HEK293 (cell line): Measurements from ENCODE around the gene MORF4L2.

Experiments used
- CTCF ChIA-PET: fragments of 350-600 bp; formaldehyde crosslinking; extraction: SDS; loops from one replicate; lab custom pipeline; 2021; ENCODE audit warnings: antibody characterized with exemption; lab: Yijun Ruan, JAX
- POLR2A ChIA-PET: fragments of 300-600 bp; formaldehyde crosslinking; extraction: SDS; loops from one replicate; lab custom pipeline; 2020; ENCODE audit warnings: antibody characterized with exemption, inconsistent platforms; lab: Yijun Ruan, JAX
- H3K27ac ChIP-seq: fragments of 200-500 bp; sonication (Bioruptor generic); 2 replicates; pipeline ENCODE4 v1.5.1; 2014; ENCODE audit warnings: low read depth, low read length, control low read depth, inconsistent platforms; ENCODE audit errors: extremely low read depth
- H3K36me3 ChIP-seq, 2 experiments: fragments of 200-500 bp in 1 of 2; sonication (Bioruptor generic) in 1 of 2; 1 replicate in 1 of 2; 2 replicates in 1 of 2; pipeline ENCODE4 v1.5.1; 2014 to 2017; ENCODE audit warnings: inconsistent platforms in 2 of 2, low read length in 2 of 2; ENCODE audit not compliant: control insufficient read depth in 2 of 2, insufficient read depth in 1 of 2
- H3K4me1 ChIP-seq: fragments of 200-500 bp; sonication (Bioruptor generic); 2 replicates; pipeline ENCODE4 v1.5.1; 2014; ENCODE audit warnings: mild to moderate bottlenecking, low read length, inconsistent platforms; ENCODE audit not compliant: control insufficient read depth, insufficient read depth
- H3K4me3 ChIP-seq: 2 replicates; pipeline ENCODE4 v1.5.1; 2011; ENCODE audit warnings: low read depth, mild to moderate bottlenecking, control low read depth, low read length, moderate library complexity
- H3K9me3 ChIP-seq: fragments of 200-500 bp; sonication (Bioruptor generic); 2 replicates; pipeline ENCODE4 v1.5.1; 2014; ENCODE audit warnings: low read depth, low read length, inconsistent platforms; ENCODE audit not compliant: control insufficient read depth, insufficient read depth
- FEZF1 ChIP-seq: fragments of 450-650 bp; formaldehyde crosslinking; IDR thresholded peaks from 2 replicates; pipeline ENCODE4 v1.5.1; 2016; ENCODE audit warnings: missing biosample characterization, missing genetic modification characterization
- IKZF3 ChIP-seq: fragments of 450-650 bp; IDR thresholded peaks from 2 replicates; pipeline ENCODE4 v1.5.0; 2018; ENCODE audit warnings: missing biosample characterization, mild to moderate bottlenecking, missing genetic modification characterization, moderate library complexity
- KLF10 ChIP-seq: fragments of 450-650 bp; IDR thresholded peaks from 2 replicates; pipeline ENCODE4 v1.5.1; 2018; ENCODE audit warnings: missing biosample characterization, mild to moderate bottlenecking, missing genetic modification characterization
- KLF8 ChIP-seq: fragments of 450-650 bp; formaldehyde crosslinking; IDR thresholded peaks from 2 replicates; pipeline ENCODE4 v1.5.1; 2016; ENCODE audit warnings: missing biosample characterization, missing genetic modification characterization
- MYNN ChIP-seq: fragments of 450-650 bp; formaldehyde crosslinking; IDR thresholded peaks from 2 replicates; pipeline ENCODE4 v1.5.1; 2016; ENCODE audit warnings: missing biosample characterization, missing genetic modification characterization, borderline replicate concordance
- SP3 ChIP-seq: fragments of 450-650 bp; formaldehyde crosslinking; IDR thresholded peaks from 2 replicates; pipeline ENCODE4 v1.5.1; 2016; ENCODE audit warnings: missing biosample characterization, missing genetic modification characterization
- WT1 ChIP-seq: fragments of 450-650 bp; formaldehyde crosslinking; IDR thresholded peaks from 2 replicates; pipeline ENCODE4 v1.5.1; 2016; ENCODE audit warnings: missing biosample characterization, missing genetic modification characterization
- YY1 ChIP-seq: fragments of 450-650 bp; formaldehyde crosslinking; IDR thresholded peaks from 2 replicates; pipeline ENCODE4 v1.5.1; 2018; ENCODE audit warnings: missing biosample characterization, missing genetic modification characterization
- ZBTB17 ChIP-seq: fragments of 450-650 bp; formaldehyde crosslinking; IDR thresholded peaks from 2 replicates; pipeline ENCODE4 v1.5.1; 2016; ENCODE audit warnings: missing biosample characterization, missing genetic modification characterization
- ZBTB21 ChIP-seq: fragments of 450-650 bp; formaldehyde crosslinking; IDR thresholded peaks from 2 replicates; pipeline ENCODE4 v1.5.1; 2017; ENCODE audit warnings: missing biosample characterization, missing genetic modification characterization
- ZBTB8A ChIP-seq: fragments of 450-650 bp; formaldehyde crosslinking; IDR thresholded peaks from 2 replicates; pipeline ENCODE4 v1.5.1; 2016; ENCODE audit warnings: missing biosample characterization, missing genetic modification characterization
- ZFP37 ChIP-seq: fragments of 450-650 bp; formaldehyde crosslinking; IDR thresholded peaks from 2 replicates; pipeline ENCODE4 v1.5.1; 2016; ENCODE audit warnings: missing biosample characterization, missing genetic modification characterization
- ZNF112 ChIP-seq: fragments of 450-650 bp; formaldehyde crosslinking; IDR thresholded peaks from 2 replicates; pipeline ENCODE4 v1.5.0; 2017; ENCODE audit warnings: missing biosample characterization, missing genetic modification characterization
- ZNF121 ChIP-seq: fragments of 450-650 bp; formaldehyde crosslinking; IDR thresholded peaks from 2 replicates; pipeline ENCODE4 v1.5.1; 2016; ENCODE audit warnings: missing biosample characterization, missing genetic modification characterization
- ZNF223 ChIP-seq: fragments of 450-650 bp; formaldehyde crosslinking; IDR thresholded peaks from 2 replicates; pipeline ENCODE4 v1.5.1; 2016; ENCODE audit warnings: missing biosample characterization, missing genetic modification characterization
- ZNF341 ChIP-seq: fragments of 450-650 bp; formaldehyde crosslinking; IDR thresholded peaks from 2 replicates; pipeline ENCODE4; 2016; ENCODE audit warnings: low read depth, missing biosample characterization, missing genetic modification characterization
- ZNF366 ChIP-seq: fragments of 450-650 bp; formaldehyde crosslinking; conservative IDR thresholded peaks from 2 replicates; pipeline ENCODE4 v1.5.1; 2016; ENCODE audit warnings: missing biosample characterization, missing genetic modification characterization
- ZNF621 ChIP-seq: fragments of 450-650 bp; formaldehyde crosslinking; IDR thresholded peaks from 2 replicates; pipeline ENCODE4 v1.5.1; 2017; ENCODE audit warnings: missing biosample characterization, missing genetic modification characterization
- ZNF660 ChIP-seq: fragments of 450-650 bp; IDR thresholded peaks from 2 replicates; pipeline ENCODE4 v1.5.1; 2018; ENCODE audit warnings: missing biosample characterization, mild to moderate bottlenecking, missing genetic modification characterization
- ZNF707 ChIP-seq: fragments of 450-650 bp; formaldehyde crosslinking; IDR thresholded peaks from 2 replicates; pipeline ENCODE4 v1.5.1; 2016; ENCODE audit warnings: missing biosample characterization, missing genetic modification characterization
- ZNF747 ChIP-seq: fragments of 450-650 bp; formaldehyde crosslinking; IDR thresholded peaks from 2 replicates; pipeline ENCODE4 v1.5.1; 2016; ENCODE audit warnings: missing biosample characterization, missing genetic modification characterization
- ZNF768 ChIP-seq: fragments of 450-650 bp; formaldehyde crosslinking; IDR thresholded peaks from 2 replicates; pipeline ENCODE4 v1.5.1; 2018; ENCODE audit warnings: missing biosample characterization, mild to moderate bottlenecking, missing genetic modification characterization
- ZSCAN30 ChIP-seq: fragments of 450-650 bp; IDR thresholded peaks from 2 replicates; pipeline ENCODE4 v1.5.1; 2018; ENCODE audit warnings: missing biosample characterization, mild to moderate bottlenecking, missing genetic modification characterization, moderate library complexity
- TF ChIP-seq, protein P1 (sequence below): fragments of 450-650 bp; formaldehyde crosslinking; IDR thresholded peaks from 2 replicates; pipeline ENCODE4 v1.5.1; 2016; ENCODE audit warnings: missing biosample characterization, missing genetic modification characterization, borderline replicate concordance
- TF ChIP-seq, protein P2 (sequence below): fragments of 450-650 bp; formaldehyde crosslinking; IDR thresholded peaks from 2 replicates; pipeline ENCODE4 v1.5.1; 2016; ENCODE audit warnings: missing biosample characterization, missing genetic modification characterization
- TF ChIP-seq, protein P3 (sequence below): fragments of 450-650 bp; formaldehyde crosslinking; IDR thresholded peaks from 2 replicates; pipeline ENCODE4 v1.5.1; 2016; ENCODE audit warnings: missing biosample characterization, missing genetic modification characterization, low read depth
- TF ChIP-seq, protein P4 (sequence below): fragments of 450-650 bp; formaldehyde crosslinking; IDR thresholded peaks from 2 replicates; pipeline ENCODE4 v1.5.1; 2017; ENCODE audit warnings: missing biosample characterization, mild to moderate bottlenecking, missing genetic modification characterization, moderate library complexity

Gene MORF4L2, protein sequence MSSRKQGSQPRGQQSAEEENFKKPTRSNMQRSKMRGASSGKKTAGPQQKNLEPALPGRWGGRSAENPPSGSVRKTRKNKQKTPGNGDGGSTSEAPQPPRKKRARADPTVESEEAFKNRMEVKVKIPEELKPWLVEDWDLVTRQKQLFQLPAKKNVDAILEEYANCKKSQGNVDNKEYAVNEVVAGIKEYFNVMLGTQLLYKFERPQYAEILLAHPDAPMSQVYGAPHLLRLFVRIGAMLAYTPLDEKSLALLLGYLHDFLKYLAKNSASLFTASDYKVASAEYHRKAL

DNA sequence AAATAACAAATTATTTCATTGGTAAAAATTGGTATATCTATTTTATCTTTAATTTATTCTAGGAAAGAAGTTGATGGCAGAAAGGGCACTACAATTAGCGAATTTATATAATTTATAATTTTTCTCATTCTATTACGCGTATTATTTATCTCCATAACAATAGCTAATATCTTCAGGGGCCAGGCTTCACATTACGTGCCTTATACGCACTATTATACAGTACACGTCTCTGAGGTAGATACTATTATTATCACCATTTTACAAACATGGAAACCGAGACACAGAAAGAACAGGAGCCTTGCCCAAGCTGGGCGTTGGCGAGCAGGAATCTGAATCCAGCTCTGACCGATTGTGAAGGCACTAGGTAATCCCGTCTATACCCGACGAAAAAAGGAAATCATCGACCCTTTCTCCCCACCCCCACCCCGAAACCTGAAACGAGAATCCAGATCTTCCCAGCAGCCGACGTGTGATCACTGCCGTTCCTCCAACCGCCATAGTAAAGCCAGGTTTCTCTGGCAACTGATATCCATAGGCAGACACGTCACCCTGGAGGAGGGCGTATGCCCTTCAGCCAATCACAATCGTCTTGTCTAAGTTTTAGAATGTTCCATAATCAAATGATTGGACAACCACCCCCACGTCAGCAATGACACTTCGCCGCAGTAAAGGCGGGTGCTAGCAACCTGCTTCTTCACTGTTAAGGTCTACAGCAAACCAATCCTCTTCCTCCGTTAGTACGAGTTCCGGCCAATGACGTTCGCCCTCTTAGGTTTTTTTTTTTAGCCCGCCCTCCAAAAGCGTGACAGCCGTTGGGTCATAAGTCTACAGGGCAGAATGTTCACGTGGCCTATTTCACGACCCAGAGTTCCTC is at the start of gene MORF4L2:
MORF4L2 (minus strand) TSS at position 501 of the 874 bp plus-strand sequence. CDS start 9,672 bp downstream, outside the sequence.
- ChIA-PET CTCF (interaction anchor here (0.5 to 1.0 kb wide), 9 partner anchors 15 to 587 kb away, joined by 3 to 7 read pairs (median 3); no protein-coding TSS in a partner anchor), POLR2A (interaction anchor here (0.6 to 2.7 kb wide), 10 partner anchors 10 to 310 kb away, joined by 3 to 11 read pairs (median 4); partner anchors contain the start of gene TCEAL1)
- Histone ChIP-seq H3K9me3 (no peaks in the 10 kb centered on the region), H3K27ac (peak within 1 kb of the TSS; percentile 87), H3K4me1 (peaks cover 2% of the 10 kb centered on the region; the same call in 1 of the 2 replicates), H3K36me3 (peaks cover 29 to 41% of the 10 kb centered on the region in 2 experiments), H3K4me3 (peak within 1 kb of the TSS; percentile 80)
- TF ChIP-seq ZBTB8A (tag by site-specific recombination) (no peak), ZNF621 (tag by site-specific recombination) (no peak), YY1 (tag by site-specific recombination) (peak; percentile 61; the same call in 1 of the 2 replicates), ZSCAN30 (tag by site-specific recombination) (peak; percentile 32; the same call in 1 of the 2 replicates), ZNF660 (tag by site-specific recombination) (peak; percentile 52; the same call in 1 of the 2 replicates), ZNF223 (no peak), IKZF3 (tag by site-specific recombination) (peak; percentile 34; the same call in 1 of the 2 replicates), WT1 (tag by site-specific recombination) (no peak), FEZF1 (tag by site-specific recombination) (peak; percentile 24; the same call in 1 of the 2 replicates), ZBTB17 (tag by site-specific recombination) (peak; percentile 69), KLF8 (no peak), ZNF366 (tag by site-specific recombination) (peak; percentile 14; the same call in 1 of the 2 replicates), ZFP37 (tag by site-specific recombination) (no peak), ZNF121 (no peak), ZNF768 (0 out of 2 replicates have a peak, but pooled peaks have one; percentile 12), SP3 (tag by site-specific recombination) (peak; percentile 70; the same call in 1 of the 2 replicates), ZNF112 (no peak), ZNF747 (tag by site-specific recombination) (no peak), KLF10 (tag by site-specific recombination) (peak; percentile 64), MYNN (tag by site-specific recombination) (peak; percentile 20; the same call in 1 of the 2 replicates), ZNF707 (tag by site-specific recombination) (no peak), ZBTB21 (tag by site-specific recombination) (peak; percentile 87), ZNF341 (tag by site-specific recombination) (peak; percentile 89)
- TF ChIP-seq, protein P1, sequence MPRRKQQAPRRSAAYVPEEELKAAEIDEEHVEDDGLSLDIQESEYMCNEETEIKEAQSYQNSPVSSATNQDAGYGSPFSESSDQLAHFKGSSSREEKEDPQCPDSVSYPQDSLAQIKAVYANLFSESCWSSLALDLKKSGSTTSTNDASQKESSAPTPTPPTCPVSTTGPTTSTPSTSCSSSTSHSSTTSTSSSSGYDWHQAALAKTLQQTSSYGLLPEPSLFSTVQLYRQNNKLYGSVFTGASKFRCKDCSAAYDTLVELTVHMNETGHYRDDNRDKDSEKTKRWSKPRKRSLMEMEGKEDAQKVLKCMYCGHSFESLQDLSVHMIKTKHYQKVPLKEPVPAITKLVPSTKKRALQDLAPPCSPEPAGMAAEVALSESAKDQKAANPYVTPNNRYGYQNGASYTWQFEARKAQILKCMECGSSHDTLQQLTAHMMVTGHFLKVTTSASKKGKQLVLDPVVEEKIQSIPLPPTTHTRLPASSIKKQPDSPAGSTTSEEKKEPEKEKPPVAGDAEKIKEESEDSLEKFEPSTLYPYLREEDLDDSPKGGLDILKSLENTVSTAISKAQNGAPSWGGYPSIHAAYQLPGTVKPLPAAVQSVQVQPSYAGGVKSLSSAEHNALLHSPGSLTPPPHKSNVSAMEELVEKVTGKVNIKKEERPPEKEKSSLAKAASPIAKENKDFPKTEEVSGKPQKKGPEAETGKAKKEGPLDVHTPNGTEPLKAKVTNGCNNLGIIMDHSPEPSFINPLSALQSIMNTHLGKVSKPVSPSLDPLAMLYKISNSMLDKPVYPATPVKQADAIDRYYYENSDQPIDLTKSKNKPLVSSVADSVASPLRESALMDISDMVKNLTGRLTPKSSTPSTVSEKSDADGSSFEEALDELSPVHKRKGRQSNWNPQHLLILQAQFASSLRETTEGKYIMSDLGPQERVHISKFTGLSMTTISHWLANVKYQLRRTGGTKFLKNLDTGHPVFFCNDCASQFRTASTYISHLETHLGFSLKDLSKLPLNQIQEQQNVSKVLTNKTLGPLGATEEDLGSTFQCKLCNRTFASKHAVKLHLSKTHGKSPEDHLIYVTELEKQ (tag by site-specific recombination) = no peak
- TF ChIP-seq, protein P2, sequence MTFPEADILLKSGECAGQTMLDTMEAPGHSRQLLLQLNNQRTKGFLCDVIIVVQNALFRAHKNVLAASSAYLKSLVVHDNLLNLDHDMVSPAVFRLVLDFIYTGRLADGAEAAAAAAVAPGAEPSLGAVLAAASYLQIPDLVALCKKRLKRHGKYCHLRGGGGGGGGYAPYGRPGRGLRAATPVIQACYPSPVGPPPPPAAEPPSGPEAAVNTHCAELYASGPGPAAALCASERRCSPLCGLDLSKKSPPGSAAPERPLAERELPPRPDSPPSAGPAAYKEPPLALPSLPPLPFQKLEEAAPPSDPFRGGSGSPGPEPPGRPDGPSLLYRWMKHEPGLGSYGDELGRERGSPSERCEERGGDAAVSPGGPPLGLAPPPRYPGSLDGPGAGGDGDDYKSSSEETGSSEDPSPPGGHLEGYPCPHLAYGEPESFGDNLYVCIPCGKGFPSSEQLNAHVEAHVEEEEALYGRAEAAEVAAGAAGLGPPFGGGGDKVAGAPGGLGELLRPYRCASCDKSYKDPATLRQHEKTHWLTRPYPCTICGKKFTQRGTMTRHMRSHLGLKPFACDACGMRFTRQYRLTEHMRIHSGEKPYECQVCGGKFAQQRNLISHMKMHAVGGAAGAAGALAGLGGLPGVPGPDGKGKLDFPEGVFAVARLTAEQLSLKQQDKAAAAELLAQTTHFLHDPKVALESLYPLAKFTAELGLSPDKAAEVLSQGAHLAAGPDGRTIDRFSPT (tag by site-specific recombination) = no peak
- TF ChIP-seq, protein P3, sequence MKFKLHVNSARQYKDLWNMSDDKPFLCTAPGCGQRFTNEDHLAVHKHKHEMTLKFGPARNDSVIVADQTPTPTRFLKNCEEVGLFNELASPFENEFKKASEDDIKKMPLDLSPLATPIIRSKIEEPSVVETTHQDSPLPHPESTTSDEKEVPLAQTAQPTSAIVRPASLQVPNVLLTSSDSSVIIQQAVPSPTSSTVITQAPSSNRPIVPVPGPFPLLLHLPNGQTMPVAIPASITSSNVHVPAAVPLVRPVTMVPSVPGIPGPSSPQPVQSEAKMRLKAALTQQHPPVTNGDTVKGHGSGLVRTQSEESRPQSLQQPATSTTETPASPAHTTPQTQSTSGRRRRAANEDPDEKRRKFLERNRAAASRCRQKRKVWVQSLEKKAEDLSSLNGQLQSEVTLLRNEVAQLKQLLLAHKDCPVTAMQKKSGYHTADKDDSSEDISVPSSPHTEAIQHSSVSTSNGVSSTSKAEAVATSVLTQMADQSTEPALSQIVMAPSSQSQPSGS = peak; percentile 58; the same call in 1 of the 2 replicates
- TF ChIP-seq, protein P4, sequence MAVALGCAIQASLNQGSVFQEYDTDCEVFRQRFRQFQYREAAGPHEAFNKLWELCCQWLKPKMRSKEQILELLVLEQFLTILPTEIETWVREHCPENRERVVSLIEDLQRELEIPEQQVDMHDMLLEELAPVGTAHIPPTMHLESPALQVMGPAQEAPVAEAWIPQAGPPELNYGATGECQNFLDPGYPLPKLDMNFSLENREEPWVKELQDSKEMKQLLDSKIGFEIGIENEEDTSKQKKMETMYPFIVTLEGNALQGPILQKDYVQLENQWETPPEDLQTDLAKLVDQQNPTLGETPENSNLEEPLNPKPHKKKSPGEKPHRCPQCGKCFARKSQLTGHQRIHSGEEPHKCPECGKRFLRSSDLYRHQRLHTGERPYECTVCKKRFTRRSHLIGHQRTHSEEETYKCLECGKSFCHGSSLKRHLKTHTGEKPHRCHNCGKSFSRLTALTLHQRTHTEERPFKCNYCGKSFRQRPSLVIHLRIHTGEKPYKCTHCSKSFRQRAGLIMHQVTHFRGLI (tag by site-specific recombination) = no peak
